Neuron (in vitro differentiated cells): ENCODE measurements around the gene WDR53.
A peak's percentile ranks its signal among the peaks of the same experiment; 100 is the strongest.
"Not testable (repeated sequence)": the region's sequence is repeated elsewhere in the genome, so short reads cannot be mapped to it uniquely, and the experiment has no call there.

ENCODE experiments used
- H2AFZ ChIP-seq: one replicate; pipeline ENCODE4 v1.6.1; 2013; ENCODE audit warnings: low read depth, mild to moderate bottlenecking, inconsistent platforms, low read length, moderate library complexity
- H3K27me3 ChIP-seq: one replicate; pipeline ENCODE4 v1.6.1; 2013; ENCODE audit warnings: low read length; ENCODE audit not compliant: insufficient read depth
- H3K36me3 ChIP-seq: one replicate; pipeline ENCODE4 v1.6.1; 2013; ENCODE audit warnings: low read length; ENCODE audit not compliant: insufficient read depth
- H3K4me1 ChIP-seq: one replicate; pipeline ENCODE4 v1.6.1; 2013; ENCODE audit warnings: low read length; ENCODE audit not compliant: insufficient read depth
- H3K4me3 ChIP-seq: 2 replicates; pipeline ENCODE4 v1.5.1; 2013; ENCODE audit warnings: mild to moderate bottlenecking, low read length, moderate library complexity
- H3K9me3 ChIP-seq: one replicate; pipeline ENCODE4 v1.6.1; 2013; ENCODE audit warnings: low read length

Gene WDR53

DNA sequence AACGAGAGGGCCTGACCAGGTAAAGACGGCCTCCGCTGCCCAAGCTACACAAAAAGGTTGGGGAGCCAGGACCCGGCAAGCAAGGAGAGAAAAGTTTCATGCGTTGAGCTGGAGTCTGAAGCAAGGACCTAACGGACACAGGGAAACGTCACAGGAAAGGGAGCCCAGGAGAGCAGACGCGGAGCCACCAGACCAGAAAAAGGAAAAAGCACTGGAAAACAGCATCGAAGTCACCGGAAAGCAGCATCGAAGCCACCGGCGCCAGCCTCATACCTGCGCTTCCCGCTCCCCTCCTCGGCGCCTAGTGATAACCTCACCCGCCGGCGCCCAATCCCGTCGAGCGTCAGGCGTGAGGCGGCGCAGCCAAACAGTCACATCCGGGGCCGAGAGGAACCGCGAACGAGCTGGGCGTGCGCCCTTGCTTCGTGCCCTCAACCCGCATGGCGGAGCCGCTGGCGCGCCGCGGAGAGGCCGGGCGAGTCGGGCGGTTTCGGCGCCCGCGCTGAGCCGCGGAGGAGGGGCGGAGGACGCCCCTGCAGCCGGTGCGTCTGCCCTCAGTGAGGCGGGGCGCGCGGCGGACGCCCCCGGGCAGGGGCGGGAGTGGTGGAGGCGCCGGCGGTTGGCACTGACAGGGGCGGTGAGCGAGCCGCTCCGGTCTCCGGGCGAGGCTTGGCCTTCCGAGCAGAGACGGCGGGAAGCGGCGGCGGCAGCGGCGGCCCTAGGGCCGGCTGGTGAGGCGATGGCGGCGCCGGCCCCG, at the start of gene WDR53, which contains the start of gene FBXO45:
Gene WDR53, minus strand, starts transcription at position 309 of the 757 bp plus-strand sequence. CDS start 7,079 bp downstream, outside the sequence.
Gene FBXO45, plus strand, starts transcription at position 415 of the 757 bp plus-strand sequence. Its CDS starts 325 bp downstream, at position 740.
- H2AFZ ChIP-seq = peak within 1 kb of the TSS; percentile 79
- peaks cover 12% of the 10 kb centered on the region for H3K36me3 ChIP-seq
- H3K4me1 ChIP-seq = peaks cover 20% of the 10 kb centered on the region
- H3K4me3 ChIP-seq = peak within 1 kb of the TSS; percentile 98
- H3K27me3 ChIP-seq = no peaks in the 10 kb centered on the region
- no peaks in the 10 kb centered on the region for H3K9me3 ChIP-seq

DNA sequence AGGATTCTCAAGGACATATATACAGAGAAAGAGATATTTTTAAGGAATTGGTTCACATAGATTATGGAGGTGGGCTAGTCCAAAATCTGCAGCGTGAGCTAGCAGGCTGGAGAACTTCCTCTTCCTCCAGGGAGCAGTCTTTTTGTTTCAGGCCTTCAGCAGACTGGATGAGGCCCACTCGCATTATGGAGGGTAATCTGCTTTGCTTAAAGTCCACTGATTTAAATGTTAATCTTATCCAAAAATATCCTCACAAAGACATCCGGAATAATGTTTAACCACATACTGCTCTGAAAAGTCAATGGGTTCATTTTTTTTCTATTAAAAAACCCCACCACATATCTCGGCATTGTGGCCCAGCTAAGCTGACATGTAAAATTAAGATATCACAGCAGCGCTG, 48.9 kb upstream of the WDR53 start:
- H3K36me3 ChIP-seq = no peaks in the 10 kb centered on the region
- no peak overlapping the region for H3K4me3 ChIP-seq
- no peaks in the 10 kb centered on the region for H3K27me3 ChIP-seq
- no peak overlapping the region for H2AFZ ChIP-seq
- no peaks in the 10 kb centered on the region for H3K9me3 ChIP-seq
- peaks cover 13% of the 10 kb centered on the region for H3K4me1 ChIP-seq

DNA sequence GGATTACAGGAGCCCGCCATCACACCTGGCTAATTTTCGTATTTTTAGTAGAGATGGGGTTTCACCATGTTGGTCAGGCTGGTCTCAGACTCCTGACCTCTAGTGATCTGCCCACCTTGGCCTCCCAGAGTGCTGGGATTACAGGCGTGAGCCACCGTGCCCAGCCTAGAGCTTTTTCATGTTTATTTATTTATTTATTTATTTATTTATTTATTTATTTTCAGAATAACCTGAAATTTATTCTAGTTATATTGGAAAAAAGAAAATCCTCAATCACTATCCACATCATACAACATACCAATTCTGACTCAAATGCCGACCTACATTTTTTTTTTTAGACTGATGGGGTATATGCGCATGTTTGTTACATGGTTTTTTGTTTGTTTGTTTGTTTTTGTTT, 46.9 kb upstream of the WDR53 start:
- not testable (repeated sequence) for H2AFZ ChIP-seq, H3K27me3 ChIP-seq, H3K36me3 ChIP-seq, H3K4me3 ChIP-seq, H3K9me3 ChIP-seq
- H3K4me1 ChIP-seq = peaks cover 11% of the 10 kb centered on the region

DNA sequence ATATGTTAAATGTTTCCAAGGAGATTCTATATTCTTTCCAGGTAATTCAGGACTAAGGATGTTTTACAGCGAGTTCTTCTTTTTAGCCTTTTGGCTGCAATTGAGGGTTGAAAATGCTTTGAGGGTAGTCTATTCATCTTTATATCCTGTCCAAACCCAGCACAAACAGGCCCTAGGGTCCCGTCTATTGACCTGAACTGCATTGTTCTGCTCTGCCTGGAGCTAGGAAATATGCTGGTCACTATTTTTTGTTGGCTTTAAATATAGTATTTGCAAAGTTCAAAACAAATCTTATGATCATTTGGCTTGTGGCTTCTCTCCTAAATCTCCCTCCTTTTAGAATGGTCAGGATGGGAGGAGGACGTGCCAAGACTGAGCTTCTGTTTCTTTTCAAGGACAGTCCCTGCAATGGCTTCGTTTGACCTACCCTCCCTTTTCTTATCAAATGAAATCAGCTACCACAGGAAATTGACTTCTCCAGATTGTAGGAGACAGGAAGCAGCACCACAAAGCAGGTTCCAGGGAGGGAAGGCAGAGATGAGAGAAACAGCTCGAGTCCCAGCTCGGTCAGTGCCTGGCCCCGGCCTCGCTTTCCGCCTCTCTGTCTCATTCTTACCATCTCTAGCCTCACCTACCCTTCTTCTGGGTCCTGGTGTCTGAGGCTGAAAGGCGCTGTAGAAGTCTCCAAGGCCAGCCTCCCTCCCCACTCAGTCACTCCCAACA, 43.6 kb upstream of the WDR53 start:
- H3K4me3 ChIP-seq = no peak overlapping the region
- H3K36me3 ChIP-seq = no peaks in the 10 kb centered on the region
- H3K4me1 ChIP-seq = no peaks in the 10 kb centered on the region
- no peaks in the 10 kb centered on the region for H3K27me3 ChIP-seq
- no peaks in the 10 kb centered on the region for H3K9me3 ChIP-seq
- H2AFZ ChIP-seq = no peak overlapping the region

DNA sequence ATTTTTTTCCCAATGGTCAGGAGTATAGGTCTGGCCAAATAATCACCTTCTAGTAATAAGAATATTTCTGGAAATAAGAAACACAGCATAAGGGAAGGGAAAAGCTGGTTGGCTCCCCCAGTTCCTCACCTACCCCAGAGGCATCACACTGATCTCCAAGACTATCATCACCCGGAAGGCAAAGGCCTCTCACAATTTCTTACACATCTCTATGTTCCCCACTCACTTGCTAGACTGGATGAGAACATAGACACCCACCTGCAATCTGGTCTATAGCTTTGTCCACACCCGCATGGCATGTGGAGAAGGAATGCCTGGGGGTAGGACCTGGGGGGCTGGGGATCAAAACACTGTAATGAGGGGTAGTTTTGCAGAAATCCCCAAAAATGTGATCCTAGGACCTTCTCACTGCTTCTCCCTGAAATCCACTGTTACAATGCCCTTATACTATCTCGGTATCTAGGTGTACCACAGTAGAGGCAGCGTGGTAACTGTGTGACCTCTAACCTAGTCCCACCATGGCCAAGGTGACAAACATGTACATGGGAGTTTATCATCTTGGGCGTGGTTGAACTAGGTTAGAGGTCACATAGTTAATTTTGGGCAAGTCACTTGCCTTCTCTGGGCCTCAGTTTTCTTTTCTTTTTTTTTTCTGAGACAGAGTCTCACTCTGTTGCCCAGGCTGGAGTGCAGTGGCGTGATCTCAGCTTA, 41.6 kb upstream of the WDR53 start:
- Histone ChIP-seq H3K4me1 (no peaks in the 10 kb centered on the region), H3K4me3 (no peak overlapping the region), H3K27me3 (no peaks in the 10 kb centered on the region), H3K9me3 (no peaks in the 10 kb centered on the region), H2AFZ (no peak overlapping the region), H3K36me3 (no peaks in the 10 kb centered on the region)

DNA sequence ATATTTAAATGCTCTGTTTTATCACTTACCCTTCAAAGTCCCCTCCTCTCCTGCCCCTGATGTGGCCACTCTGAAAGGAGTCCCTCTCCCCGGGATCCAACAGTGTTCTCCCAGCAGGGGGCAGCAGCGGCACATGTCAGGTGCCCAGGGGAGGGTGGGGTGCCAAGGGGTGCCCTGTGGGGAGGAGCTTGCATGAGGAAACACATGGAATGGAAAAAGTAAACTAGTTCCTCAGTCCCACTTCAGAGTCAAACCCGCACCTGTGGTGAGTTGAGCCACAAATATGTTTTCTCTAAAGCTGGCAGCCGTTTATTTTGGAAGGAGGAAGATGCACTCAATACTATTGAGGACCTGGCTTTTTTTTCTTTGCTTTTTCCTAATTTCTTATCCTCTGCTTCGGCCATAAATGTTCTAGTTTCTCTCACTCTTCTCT, 41.0 kb upstream of the WDR53 start:
- no peak overlapping the region for H3K4me3 ChIP-seq
- H3K36me3 ChIP-seq = no peaks in the 10 kb centered on the region

DNA sequence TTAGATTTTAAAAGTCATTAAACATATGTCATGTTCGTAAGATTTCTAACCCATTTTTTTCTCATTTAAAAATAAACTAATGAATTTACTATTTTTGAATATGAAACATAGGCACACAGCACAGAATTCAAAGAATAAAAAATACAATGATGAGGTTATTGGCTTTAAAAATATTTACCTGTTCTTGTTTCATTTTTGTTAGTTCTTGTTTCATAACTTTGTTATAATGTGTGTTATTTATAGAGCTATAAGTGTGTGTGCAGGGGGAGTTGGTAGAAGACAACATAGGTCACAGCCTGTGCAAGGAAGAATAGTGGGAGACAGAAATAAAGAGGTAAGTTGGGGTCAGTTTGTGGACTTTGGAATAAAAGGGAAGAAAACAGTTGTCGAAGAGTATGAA, 40.3 kb upstream of the WDR53 start:
- H3K9me3 ChIP-seq = no peaks in the 10 kb centered on the region
- no peak overlapping the region for H3K4me3 ChIP-seq
- H3K27me3 ChIP-seq = no peaks in the 10 kb centered on the region
- H3K4me1 ChIP-seq = no peaks in the 10 kb centered on the region
- H2AFZ ChIP-seq = no peak overlapping the region
- no peaks in the 10 kb centered on the region for H3K36me3 ChIP-seq

More for the DNA sequence above, 41.0 kb upstream of the WDR53 start:
- H3K27me3 ChIP-seq = no peaks in the 10 kb centered on the region
- no peak overlapping the region for H2AFZ ChIP-seq
- H3K9me3 ChIP-seq = no peaks in the 10 kb centered on the region
- no peaks in the 10 kb centered on the region for H3K4me1 ChIP-seq

DNA sequence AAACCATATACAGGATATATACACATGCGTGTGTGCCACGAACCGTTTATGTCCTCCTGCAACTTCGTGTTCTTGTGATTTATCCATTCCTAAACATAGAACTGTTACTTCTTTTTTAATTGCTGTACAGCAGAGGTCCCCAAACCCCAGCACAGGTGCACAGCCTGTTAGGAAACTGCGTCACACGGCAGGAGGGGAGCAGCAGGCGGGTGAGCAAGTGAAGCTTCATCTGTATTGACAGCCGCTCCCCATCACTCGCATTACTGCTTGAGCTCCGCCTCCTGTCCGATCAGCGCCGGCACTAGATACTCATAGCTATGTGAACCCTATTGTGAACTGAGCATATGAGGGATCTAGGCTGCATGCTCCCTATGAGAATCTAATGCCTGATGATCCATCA, 36.2 kb upstream of the WDR53 start:
- H3K36me3 ChIP-seq = no peaks in the 10 kb centered on the region
- H3K4me1 ChIP-seq = no peaks in the 10 kb centered on the region
- H3K4me3 ChIP-seq = no peak overlapping the region
- no peaks in the 10 kb centered on the region for H3K27me3 ChIP-seq
- H3K9me3 ChIP-seq = no peaks in the 10 kb centered on the region
- H2AFZ ChIP-seq = no peak overlapping the region

DNA sequence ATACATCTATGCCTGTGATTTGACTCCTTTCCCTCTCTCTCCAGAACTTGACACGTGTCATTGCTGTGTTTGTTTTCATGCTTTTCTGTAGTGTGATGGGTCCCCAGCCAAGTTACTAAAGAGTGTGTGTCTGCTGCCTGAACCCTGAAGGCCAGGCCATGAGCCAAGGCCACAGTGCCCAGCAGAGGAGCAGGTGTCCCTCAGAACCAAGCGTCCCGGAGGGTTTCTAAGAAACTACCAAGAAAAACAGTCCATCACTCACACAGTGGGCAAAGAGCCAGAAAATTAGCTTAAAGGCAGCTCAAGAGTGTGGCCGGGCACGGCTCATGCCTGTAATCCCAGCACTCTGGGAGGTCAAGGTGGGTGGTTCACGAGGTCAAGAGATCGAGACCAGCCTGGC, 35.3 kb upstream of the WDR53 start:
- Histone ChIP-seq H3K4me3 (no peak overlapping the region), H3K36me3 (no peaks in the 10 kb centered on the region)

DNA sequence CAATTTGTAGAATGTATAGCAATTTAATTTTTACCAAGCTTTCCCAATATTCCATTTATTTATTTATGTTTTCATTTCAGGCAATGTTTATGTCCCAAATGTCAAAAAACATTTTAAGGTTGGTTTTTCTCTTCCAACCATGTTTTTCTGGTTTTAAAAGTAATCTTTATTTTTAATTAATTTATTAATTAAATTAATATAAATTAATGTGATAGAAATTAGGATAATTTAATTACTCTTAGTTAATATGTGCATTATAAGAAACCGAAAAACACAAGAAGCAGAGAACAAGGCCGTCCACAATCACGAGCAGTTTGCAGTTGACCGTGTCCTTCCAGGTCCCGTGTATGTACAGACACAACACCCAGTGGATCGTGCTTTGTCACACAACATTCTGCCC, 34.3 kb upstream of the WDR53 start:
- Histone ChIP-seq H3K4me3 (no peak overlapping the region), H3K36me3 (no peaks in the 10 kb centered on the region), H2AFZ (no peak overlapping the region), H3K4me1 (no peaks in the 10 kb centered on the region), H3K9me3 (no peaks in the 10 kb centered on the region), H3K27me3 (no peaks in the 10 kb centered on the region)

More for the DNA sequence above, 35.3 kb upstream of the WDR53 start:
- Histone ChIP-seq H3K27me3 (no peaks in the 10 kb centered on the region), H2AFZ (no peak overlapping the region), H3K4me1 (no peaks in the 10 kb centered on the region), H3K9me3 (no peaks in the 10 kb centered on the region)

DNA sequence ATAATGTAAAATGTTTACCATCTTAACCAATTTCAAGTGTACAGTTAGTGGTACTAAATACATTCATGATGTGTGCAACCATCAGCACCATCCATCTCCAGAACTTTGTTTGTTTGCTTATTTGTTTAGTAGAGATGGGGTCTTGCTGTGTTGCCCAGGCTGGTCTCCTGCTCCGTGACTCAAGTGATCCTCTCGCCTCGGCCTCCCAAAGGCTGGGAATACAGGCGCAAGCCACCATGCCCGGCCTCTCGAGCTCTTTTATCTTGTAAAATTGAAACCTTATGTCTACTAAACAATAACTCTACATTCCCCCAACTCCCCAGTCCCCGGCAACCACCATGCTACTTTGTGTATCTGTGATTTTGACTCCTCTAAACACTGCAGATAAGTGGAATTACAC, 32.0 kb upstream of the WDR53 start:
- Histone ChIP-seq H3K9me3 (no peaks in the 10 kb centered on the region), H3K4me1 (no peaks in the 10 kb centered on the region), H3K4me3 (no peak overlapping the region), H3K36me3 (no peaks in the 10 kb centered on the region), H2AFZ (no peak overlapping the region), H3K27me3 (no peaks in the 10 kb centered on the region)

DNA sequence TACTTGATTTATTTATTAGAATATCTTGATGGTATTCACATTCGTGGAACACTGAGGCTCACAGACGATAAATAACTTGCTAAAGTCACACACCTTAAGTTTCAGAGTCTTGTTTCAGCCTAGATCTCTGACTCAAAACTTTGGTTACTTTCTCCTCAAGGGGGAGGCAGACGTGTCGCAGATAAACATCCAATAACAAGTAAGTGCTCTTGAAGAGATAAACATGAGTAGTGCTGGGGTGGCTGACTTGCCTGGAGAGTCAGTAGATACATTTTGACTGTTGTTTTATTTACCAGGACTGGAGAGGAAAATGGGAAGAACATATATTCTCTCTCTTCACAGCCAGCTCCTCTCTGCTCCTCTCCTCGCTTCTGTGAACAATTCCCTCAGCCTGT, 31.4 kb upstream of the WDR53 start:
- no peak overlapping the region for H3K4me3 ChIP-seq
- H3K4me1 ChIP-seq = no peaks in the 10 kb centered on the region
- H2AFZ ChIP-seq = no peak overlapping the region
- H3K27me3 ChIP-seq = no peaks in the 10 kb centered on the region
- H3K9me3 ChIP-seq = no peaks in the 10 kb centered on the region
- H3K36me3 ChIP-seq = no peaks in the 10 kb centered on the region
